Endothelial cell (in vitro differentiated cells): ENCODE data around the gene DMD. TPM values are rescaled to one million over a fixed set of nuclear protein-coding genes. Genes with fewer than 3 reads are reported as not detected.

Experiments used
- DNase-seq: peaks from one replicate; pipeline ENCODE4 v3.0.0; 2021; ENCODE audit warnings: low spot score
- H3K27ac Mint-ChIP-seq: one replicate; pipeline ENCODE4 v1.8.0; 2021; ENCODE audit warnings: mixed read lengths, inconsistent platforms; ENCODE audit not compliant: unreplicated experiment
- H3K27me3 Mint-ChIP-seq: one replicate; pipeline ENCODE4 v1.8.0; 2021; ENCODE audit warnings: mild to moderate bottlenecking, moderate library complexity, mixed read lengths, inconsistent platforms; ENCODE audit not compliant: unreplicated experiment
- H3K36me3 Mint-ChIP-seq: one replicate; pipeline ENCODE4 v1.8.0; 2021; ENCODE audit warnings: mild to moderate bottlenecking, low read depth, mixed read lengths, inconsistent platforms; ENCODE audit not compliant: unreplicated experiment
- H3K4me1 Mint-ChIP-seq: one replicate; pipeline ENCODE4 v1.8.0; 2021; ENCODE audit warnings: mild to moderate bottlenecking, mixed read lengths, inconsistent platforms; ENCODE audit not compliant: unreplicated experiment
- H3K4me3 Mint-ChIP-seq: one replicate; pipeline ENCODE4 v1.8.0; 2021; ENCODE audit warnings: mild to moderate bottlenecking, mixed read lengths, inconsistent platforms; ENCODE audit not compliant: unreplicated experiment
- H3K9me3 Mint-ChIP-seq: one replicate; pipeline ENCODE4 v1.8.0; 2021; ENCODE audit warnings: mixed read lengths, inconsistent platforms; ENCODE audit not compliant: unreplicated experiment
- total RNA-seq: library from RNA; stranded (reverse); fragmentation: NEBNext Ultra II Directional; extraction: Animal tissue kit (Norgen Biotek cat#: 25700); gene quantifications from one replicate; pipeline ENCODE4 v1.2.1, GENCODE V29; 2021; ENCODE audit not compliant: unreplicated experiment
- TF ChIP-seq, protein P1 (sequence below): fragments of 200-600 bp; sonication (generic); IDR thresholded peaks from one replicate; pipeline ENCODE4 v1.5.0; 2021; ENCODE audit warnings: antibody characterized with exemption; ENCODE audit not compliant: unreplicated experiment

Gene DMD
- total RNA-seq, 1 donor from 2014 or later, result 5.5 TPM

DNA sequence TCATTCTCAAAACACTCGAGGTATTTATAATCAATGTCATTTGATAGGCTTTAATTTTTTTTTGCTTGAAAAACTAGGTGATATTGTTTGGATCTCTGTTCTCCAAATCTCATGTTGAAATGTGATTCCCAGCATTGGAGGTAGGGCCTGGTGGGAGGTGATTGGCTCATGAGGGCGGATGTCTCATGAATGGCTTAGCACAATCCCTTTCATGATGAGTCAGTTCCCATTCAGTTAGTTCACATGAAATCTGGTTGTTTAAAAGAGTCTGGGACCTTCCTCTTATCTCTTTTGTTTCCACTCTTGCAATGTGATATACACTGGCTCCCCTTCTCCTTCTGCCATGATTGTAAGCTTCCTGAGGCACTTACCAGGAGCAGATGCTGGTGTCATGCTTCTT, 638.7 kb downstream of the DMD start:
- H3K36me3 Mint-ChIP-seq, result no peaks in the 10 kb centered on the region
- TF ChIP-seq, protein P1, sequence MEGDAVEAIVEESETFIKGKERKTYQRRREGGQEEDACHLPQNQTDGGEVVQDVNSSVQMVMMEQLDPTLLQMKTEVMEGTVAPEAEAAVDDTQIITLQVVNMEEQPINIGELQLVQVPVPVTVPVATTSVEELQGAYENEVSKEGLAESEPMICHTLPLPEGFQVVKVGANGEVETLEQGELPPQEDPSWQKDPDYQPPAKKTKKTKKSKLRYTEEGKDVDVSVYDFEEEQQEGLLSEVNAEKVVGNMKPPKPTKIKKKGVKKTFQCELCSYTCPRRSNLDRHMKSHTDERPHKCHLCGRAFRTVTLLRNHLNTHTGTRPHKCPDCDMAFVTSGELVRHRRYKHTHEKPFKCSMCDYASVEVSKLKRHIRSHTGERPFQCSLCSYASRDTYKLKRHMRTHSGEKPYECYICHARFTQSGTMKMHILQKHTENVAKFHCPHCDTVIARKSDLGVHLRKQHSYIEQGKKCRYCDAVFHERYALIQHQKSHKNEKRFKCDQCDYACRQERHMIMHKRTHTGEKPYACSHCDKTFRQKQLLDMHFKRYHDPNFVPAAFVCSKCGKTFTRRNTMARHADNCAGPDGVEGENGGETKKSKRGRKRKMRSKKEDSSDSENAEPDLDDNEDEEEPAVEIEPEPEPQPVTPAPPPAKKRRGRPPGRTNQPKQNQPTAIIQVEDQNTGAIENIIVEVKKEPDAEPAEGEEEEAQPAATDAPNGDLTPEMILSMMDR, result no peak
- no peaks in the 10 kb centered on the region for H3K4me1 Mint-ChIP-seq
- no peak overlapping the region for H3K27ac Mint-ChIP-seq
- no peaks in the 10 kb centered on the region for H3K27me3 Mint-ChIP-seq
- H3K9me3 Mint-ChIP-seq, result no peaks in the 10 kb centered on the region
- DNase-seq, result no peak
- H3K4me3 Mint-ChIP-seq, result no peak overlapping the region

DNA sequence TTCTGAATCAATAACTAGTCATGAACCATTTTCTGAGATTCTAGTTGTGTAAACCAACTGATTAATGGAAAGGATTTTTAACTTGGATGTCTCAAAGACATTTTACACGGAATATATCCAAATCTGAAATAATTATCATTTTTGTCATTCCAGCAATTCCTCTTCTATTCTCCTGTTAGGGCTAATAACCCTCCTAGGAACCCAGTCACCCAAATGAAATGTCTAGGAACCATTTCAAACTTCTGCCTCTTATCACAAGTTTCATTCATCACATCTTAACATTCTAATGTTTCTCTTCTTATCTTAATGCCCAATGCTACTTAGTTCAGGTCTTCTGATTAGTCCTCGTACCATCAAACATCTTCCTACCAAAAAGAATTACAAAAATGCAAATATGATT, 639.8 kb downstream of the DMD start:
- TF ChIP-seq, protein P1, result no peak
- H3K27ac Mint-ChIP-seq, result no peak overlapping the region
- no peak overlapping the region for H3K4me3 Mint-ChIP-seq
- H3K27me3 Mint-ChIP-seq, result no peaks in the 10 kb centered on the region
- H3K9me3 Mint-ChIP-seq, result no peaks in the 10 kb centered on the region
- no peaks in the 10 kb centered on the region for H3K36me3 Mint-ChIP-seq
- DNase-seq, result no peak
- no peaks in the 10 kb centered on the region for H3K4me1 Mint-ChIP-seq

DNA sequence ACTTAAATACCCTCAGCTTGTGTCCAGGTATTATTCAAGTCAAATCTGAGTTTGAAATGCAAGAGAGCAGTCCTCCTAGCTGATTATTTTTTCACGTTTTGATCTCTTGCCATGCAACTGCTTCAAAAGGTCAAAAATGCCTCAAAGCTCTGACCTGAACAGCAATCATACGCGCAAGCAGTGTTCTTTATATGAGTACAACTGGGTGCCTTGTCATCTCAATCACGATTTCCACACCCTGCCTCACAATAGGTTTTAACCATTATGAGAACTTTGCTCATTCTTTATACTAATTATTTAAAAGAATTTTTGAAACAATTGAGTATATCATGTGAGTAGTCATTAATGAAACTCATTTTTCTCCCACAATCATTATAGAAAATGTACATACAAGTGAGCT, 649.1 kb downstream of the DMD start:
- Mint-ChIP-seq H3K4me3 (no peak overlapping the region), H3K4me1 (no peaks in the 10 kb centered on the region), H3K27ac (no peak overlapping the region), H3K9me3 (no peaks in the 10 kb centered on the region), H3K27me3 (no peaks in the 10 kb centered on the region), H3K36me3 (no peaks in the 10 kb centered on the region)
- DNase-seq, result no peak
- TF ChIP-seq, protein P1, result no peak

DNA sequence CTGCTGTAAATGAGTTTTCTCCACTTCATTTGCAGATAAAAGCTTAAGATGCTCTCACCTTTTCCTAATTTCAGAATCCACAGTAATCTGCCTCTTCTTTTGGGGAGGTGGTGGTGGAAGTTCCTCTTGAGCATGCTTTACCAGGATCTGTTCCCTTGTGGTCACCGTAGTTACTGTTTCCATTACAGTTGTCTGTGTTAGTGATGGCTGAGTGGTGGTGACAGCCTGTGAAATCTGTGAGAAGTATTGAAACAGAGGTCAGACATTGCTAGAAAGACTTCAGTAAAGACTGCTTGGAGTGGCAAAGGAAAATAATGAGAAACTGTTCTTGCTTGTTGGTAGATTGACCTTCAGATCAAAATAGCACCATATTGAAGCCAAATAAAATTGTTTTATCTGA, 666.2 kb downstream of the DMD start:
- Mint-ChIP-seq H3K36me3 (no peaks in the 10 kb centered on the region), H3K4me1 (no peaks in the 10 kb centered on the region), H3K27ac (no peak overlapping the region), H3K9me3 (no peaks in the 10 kb centered on the region), H3K27me3 (no peaks in the 10 kb centered on the region), H3K4me3 (no peak overlapping the region)
- no peak for DNase-seq
- TF ChIP-seq, protein P1, result no peak

DNA sequence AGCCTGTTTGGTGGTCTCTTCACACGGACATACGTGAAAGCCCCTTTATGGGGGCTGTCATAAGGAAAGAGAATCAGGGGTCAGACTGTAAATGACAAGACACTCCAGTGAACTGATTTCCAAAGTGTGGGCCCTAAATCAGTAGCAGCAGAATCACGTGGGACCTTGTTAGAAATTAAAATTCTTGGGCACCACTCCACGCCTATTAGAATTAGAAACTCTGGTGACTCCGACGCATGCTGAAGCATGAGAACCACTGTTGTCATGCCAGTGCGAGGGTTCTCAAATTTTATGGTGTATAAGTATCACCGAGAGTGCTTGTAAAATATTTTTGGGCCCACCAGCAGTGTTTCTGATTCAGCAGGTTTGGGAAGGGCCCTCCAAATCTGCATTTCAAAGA, 672.8 kb downstream of the DMD start:
- no peak for DNase-seq
- H3K4me3 Mint-ChIP-seq, result no peak overlapping the region
- H3K36me3 Mint-ChIP-seq, result no peaks in the 10 kb centered on the region
- TF ChIP-seq, protein P1, result no peak
- no peaks in the 10 kb centered on the region for H3K27me3 Mint-ChIP-seq
- H3K4me1 Mint-ChIP-seq, result no peaks in the 10 kb centered on the region
- no peaks in the 10 kb centered on the region for H3K9me3 Mint-ChIP-seq
- H3K27ac Mint-ChIP-seq, result no peak overlapping the region
